ENCODE results near the gene VAT1L. TPM values are rescaled to one million over a fixed set of nuclear protein-coding genes. Genes with fewer than 3 reads are reported as not detected.

Gene VAT1L
- total RNA-seq, 1 experiment from 2014 or later = 0.10 TPM

GRCh38 chr16:77833921-77834634, 45.7 kb downstream of the VAT1L start:
- intact Hi-C loops (cut with micrococcal nuclease) = no loop called here
- Histone ChIP-seq H3K27ac (ENCODE audit: low read depth, low read length) (no peak overlapping the region), H3K36me3 (ENCODE audit: control insufficient read depth in 1 of 2, insufficient read depth in 2 of 2, low read length in 2 of 2) (no peaks in the 10 kb centered on the region), H3K4me2 (ENCODE audit: low read length) (no peak overlapping the region), H4K20me1 (ENCODE audit: insufficient read depth) (no peaks in the 10 kb centered on the region), H3K9me2 (ENCODE audit: insufficient read depth) (no peaks in the 10 kb centered on the region), H3K9ac (ENCODE audit: low read length) (no peak overlapping the region), H3K9me3 (ENCODE audit: control insufficient read depth in 1 of 2, insufficient read depth in 1 of 2, low read depth in 1 of 2, low read length in 2 of 2) (no peaks in the 10 kb centered on the region), H3K4me3 (replicated peaks in 1 of 2; ENCODE audit: low read depth in 1 of 2, low read length in 2 of 2) (no peak overlapping the region), H2AFZ (ENCODE audit: low read depth, low read length, poor library complexity, severe bottlenecking) (no peak overlapping the region), H3K4me1 (ENCODE audit: control insufficient read depth in 1 of 2, insufficient read depth in 2 of 2, low read length in 2 of 2) (peaks cover 0 to 5% of the 10 kb centered on the region in 2 experiments; a peak in 1 of 4 replicates), H3K79me2 (ENCODE audit: insufficient read depth, low read length) (no peaks in the 10 kb centered on the region), H3K27me3 (ENCODE audit: insufficient read depth, low read length) (peaks cover 26% of the 10 kb centered on the region)
- RAD21 ChIA-PET (ENCODE audit: low non-redundant PET in 1 of 2, low total read pairs in 2 of 2, uncharacterized antibody in 2 of 2, unreplicated experiment in 2 of 2) = no interaction called here
- TF ChIP-seq CEBPB (IDR thresholded peaks at IDR 0.05; ENCODE audit: low read depth) (no peak), REST (IDR thresholded peaks at IDR 0.05; ENCODE audit: low read depth) (no peak), CBX3 (IDR thresholded peaks at IDR 0.05; ENCODE audit: low read depth) (no peak), ELF1 (IDR thresholded peaks at IDR 0.05; ENCODE audit: borderline replicate concordance, low read depth) (no peak), ZFX (IDR thresholded peaks at IDR 0.05) (no peak), SRF (IDR thresholded peaks at IDR 0.05; ENCODE audit: low read depth) (no peak), TCF7L2 (IDR thresholded peaks at IDR 0.05; ENCODE audit: borderline replicate concordance, extremely low read depth, insufficient read depth, insufficient read length) (no peak)
- no peak for DNase-seq (ENCODE audit: low read depth, low spot score)
- no peak for ATAC-seq
- CTCF ChIA-PET = no interaction called here
- POLR2A ChIA-PET = no interaction called here
- no TSS peak for BruUV-seq (replicated peaks)
